MCF 10A (cell line): ENCODE results near the gene PPFIBP1. TPM values are rescaled to one million over a fixed set of nuclear protein-coding genes. Genes with fewer than 3 reads are reported as not detected.

Experiments used
- BruUV-seq: library from RNA; stranded (reverse); fragments of 400-500 nt; replicated peaks from 2 replicates; lab custom pipeline; 2021; lab: Mats Ljungman, UMichigan
- CTCF ChIA-PET: fragments of 300-600 bp; sonication (Branson Sonifier 250); formaldehyde crosslinking; extraction: SDS; loops from one replicate; lab custom pipeline; 2021; ENCODE audit warnings: antibody characterized with exemption, inconsistent platforms; lab: Yijun Ruan, JAX
- POLR2A ChIA-PET: fragments of 300-600, 350-650 bp; sonication (Branson Sonifier 250); formaldehyde crosslinking; extraction: SDS; loops from one replicate; lab custom pipeline; 2020; ENCODE audit warnings: antibody characterized with exemption, inconsistent platforms; lab: Yijun Ruan, JAX
- DNase-seq: peaks from one replicate; pipeline ENCODE4 v3.0.0-alpha.2; 2018; ENCODE audit not compliant: unreplicated experiment
- H3K27ac Mint-ChIP-seq: one replicate; pipeline ENCODE4 v1.8.0; 2022; ENCODE audit warnings: mild to moderate bottlenecking, low read depth, mixed read lengths; ENCODE audit not compliant: unreplicated experiment
- H3K27me3 Mint-ChIP-seq: one replicate; pipeline ENCODE4 v1.8.0; 2022; ENCODE audit warnings: mixed read lengths; ENCODE audit not compliant: insufficient read depth, unreplicated experiment
- H3K36me3 Mint-ChIP-seq: one replicate; pipeline ENCODE4 v1.8.0; 2022; ENCODE audit warnings: mild to moderate bottlenecking, moderate library complexity, mixed read lengths; ENCODE audit not compliant: insufficient read depth, unreplicated experiment
- H3K4me1 Mint-ChIP-seq: one replicate; pipeline ENCODE4 v1.8.0; 2022; ENCODE audit warnings: mixed read lengths; ENCODE audit not compliant: insufficient read depth, unreplicated experiment
- H3K4me3 Mint-ChIP-seq: one replicate; pipeline ENCODE4 v1.8.0; 2022; ENCODE audit warnings: mild to moderate bottlenecking, moderate library complexity, mixed read lengths; ENCODE audit not compliant: unreplicated experiment
- H3K9me3 Mint-ChIP-seq: one replicate; pipeline ENCODE4 v1.8.0; 2022; ENCODE audit warnings: mixed read lengths; ENCODE audit not compliant: unreplicated experiment
- CTCF ChIP-seq: fragments of 200-600 bp; IDR thresholded peaks from one replicate; pipeline ENCODE4 v1.8.0; 2022; ENCODE audit warnings: antibody characterized with exemption, mild to moderate bottlenecking; ENCODE audit not compliant: unreplicated experiment
- intact Hi-C: fragments of 100-400 bp; cut with micrococcal nuclease; formaldehyde crosslinking; loops from 2 replicates; pipeline ENCODE4 v1.14.1; 2022
- total RNA-seq: library from RNA; stranded (reverse); gene quantifications from 2 replicates; pipeline ENCODE4 v1.2.3, GENCODE V29; 2022

PPFIBP1 gene
- total RNA-seq, 1 experiment from 2014 or later = 82.6 TPM

GRCh38 chr12:27709212-27709931 lies 185.4 kb downstream of the PPFIBP1 start:
- H3K4me1 Mint-ChIP-seq = peaks cover 22% of the 10 kb centered on the region
- no peaks in the 10 kb centered on the region for H3K27me3 Mint-ChIP-seq
- CTCF ChIA-PET = interaction anchor here (0.5 to 1.5 kb wide), 3 partner anchors 24 to 776 kb away, joined by 3 to 4 read pairs (median 3); no protein-coding TSS in a partner anchor
- peaks cover 11% of the 10 kb centered on the region for H3K36me3 Mint-ChIP-seq
- DNase-seq = no peak
- H3K4me3 Mint-ChIP-seq = no peak overlapping the region
- POLR2A ChIA-PET = interaction anchor here (0.5 to 1.4 kb wide), 7 partner anchors 11 to 697 kb away, joined by 3 to 5 read pairs (median 3); partner anchors contain the start of gene PPFIBP1
- no TSS peak for BruUV-seq
- TF ChIP-seq CTCF = no peak
- H3K27ac Mint-ChIP-seq = no peak overlapping the region
- intact Hi-C loops = no loop called here
- no peaks in the 10 kb centered on the region for H3K9me3 Mint-ChIP-seq

- H3K36me3 Mint-ChIP-seq = peaks cover 16% of the 10 kb centered on the region
- H3K27ac Mint-ChIP-seq = peak overlapping the region; percentile 90
Measured at GRCh38 chr12:27709932-27710591, 186.1 kb downstream of the PPFIBP1 start.

GRCh38 chr12:27710592-27711316 lies 186.7 kb downstream of the PPFIBP1 start, which contains the start of gene MRPS35:
Gene MRPS35, plus strand, starts transcription at chr12:27710832. Its CDS starts 12 bp downstream, at chr12:27710844.
- no peaks in the 10 kb centered on the region for H3K27me3 Mint-ChIP-seq
- H3K27ac Mint-ChIP-seq = peak within 1 kb of the TSS; percentile 90
- BruUV-seq = no TSS peak
- H3K4me1 Mint-ChIP-seq = peaks cover 22% of the 10 kb centered on the region
- ChIA-PET POLR2A (interaction anchor here (0.6 to 1.4 kb wide), 8 partner anchors 12 to 698 kb away, joined by 3 to 9 read pairs (median 4); partner anchors contain the start of genes KLHL42, MANSC4 and PPFIBP1), CTCF (no interaction called here)
- H3K36me3 Mint-ChIP-seq = peaks cover 19% of the 10 kb centered on the region
- H3K9me3 Mint-ChIP-seq = no peaks in the 10 kb centered on the region
- no peak for TF ChIP-seq CTCF
- DNase-seq = peak; percentile 89
- intact Hi-C loops = no loop called here
- peak within 1 kb of the TSS; percentile 97 for H3K4me3 Mint-ChIP-seq

More at GRCh38 chr12:27709932-27710591, 186.1 kb downstream of the PPFIBP1 start:
- no peaks in the 10 kb centered on the region for H3K27me3 Mint-ChIP-seq
- TF ChIP-seq CTCF = no peak
- POLR2A ChIA-PET = interaction anchor here (0.6 to 1.4 kb wide), 4 partner anchors 11 to 697 kb away, joined by 3 to 5 read pairs (median 4); partner anchors contain the start of gene PPFIBP1
- BruUV-seq = TSS peak; percentile 92
- intact Hi-C loops = no loop called here
- H3K9me3 Mint-ChIP-seq = no peaks in the 10 kb centered on the region
- no peak for DNase-seq
- CTCF ChIA-PET = interaction anchor here (0.5 to 0.6 kb wide), 2 partner anchors 36 to 775 kb away, joined by 3 read pairs; no protein-coding TSS in a partner anchor
- H3K4me3 Mint-ChIP-seq = peak overlapping the region; percentile 97
- H3K4me1 Mint-ChIP-seq = peaks cover 22% of the 10 kb centered on the region
